HCT116 (cell line): ENCODE measurements around the gene KDM3B. TPM values are rescaled to one million over a fixed set of nuclear protein-coding genes. Genes with fewer than 3 reads are reported as not detected.

Experiments used
- ATAC-seq: fragments of 200-7000 bp; cut with Tn5 transposase; 2 replicates; pipeline ENCODE4 v1.9.1; 2020; ENCODE audit warnings: mild to moderate bottlenecking, moderate library complexity
- BruUV-seq: library from RNA; stranded (reverse); fragments of 400-500 nt; replicated peaks from 2 replicates; lab custom pipeline; 2021; lab: Mats Ljungman, UMichigan
- CTCF ChIA-PET: fragments of 300-600 bp; sonication (Branson Sonifier 250); formaldehyde crosslinking; loops from one replicate; lab custom pipeline; 2021; ENCODE audit warnings: antibody characterized with exemption; lab: Charles Lee
- POLR2A ChIA-PET: fragments of 300-600, 350-600 bp; sonication (Branson Sonifier 250); formaldehyde crosslinking; loops from one replicate; lab custom pipeline; 2021; ENCODE audit warnings: antibody characterized with exemption; lab: Charles Lee
- RAD21 ChIA-PET, 2 experiments: fragments of 300-600 bp; sonication (Branson Sonifier 250); formaldehyde crosslinking; loops; one replicate each; lab custom pipeline; 2023; ENCODE audit warnings: low total read pairs in 2 of 2; ENCODE audit not compliant: uncharacterized antibody in 2 of 2, unreplicated experiment in 2 of 2, low non-redundant PET in 1 of 2; lab: Charles Lee
- DNase-seq: peaks from one replicate; pipeline ENCODE4 v3.0.0-alpha.2; 2010; ENCODE audit warnings: low read depth, low spot score
- H2AFZ ChIP-seq: fragments of 200-600 bp; shearing (Covaris generic), sonication (generic); 2 replicates; pipeline ENCODE4 v1.6.1; 2017; ENCODE audit warnings: low read depth, mixed run types, mixed read lengths, antibody characterized with exemption, low read length; ENCODE audit not compliant: poor library complexity, severe bottlenecking
- H3K27ac ChIP-seq: 2 replicates; pipeline ENCODE4 v1.5.1; 2012; ENCODE audit warnings: low read depth, low read length
- H3K27me3 ChIP-seq: fragments of 200-600 bp; sonication (generic); 2 replicates; pipeline ENCODE4 v1.6.1; 2016; ENCODE audit warnings: mixed run types, low read length, mixed read lengths; ENCODE audit not compliant: insufficient read depth
- H3K36me3 ChIP-seq, 2 experiments: fragments of 200-500 bp in 1 of 2; fragments of 200-600 bp in 1 of 2; sonication (Bioruptor generic) in 1 of 2; sonication (generic) in 1 of 2; 2 replicates each; pipeline versions ENCODE4 v1.5.1 to v1.6.1; 2014 to 2016; ENCODE audit warnings: low read length in 2 of 2, inconsistent platforms in 1 of 2, mixed read lengths in 1 of 2, mixed run types in 1 of 2; ENCODE audit not compliant: insufficient read depth in 2 of 2, control insufficient read depth in 1 of 2
- H3K4me1 ChIP-seq, 2 experiments: fragments of 200-600 bp in 1 of 2; sonication (generic) in 1 of 2; 2 replicates each; pipeline versions ENCODE4 v1.5.1 to v1.6.1; 2012 to 2017; ENCODE audit warnings: low read length in 2 of 2, inconsistent platforms in 1 of 2, mild to moderate bottlenecking in 1 of 2, mixed read lengths in 1 of 2, mixed run types in 1 of 2, moderate library complexity in 1 of 2; ENCODE audit not compliant: insufficient read depth in 2 of 2, control insufficient read depth in 1 of 2
- H3K4me2 ChIP-seq: fragments of 200-600 bp; sonication (generic); 2 replicates; pipeline ENCODE4 v1.6.1; 2017; ENCODE audit warnings: mixed run types, low read length, mixed read lengths
- H3K4me3 ChIP-seq, 2 experiments: fragments of 200-600 bp in 1 of 2; sonication (generic) in 1 of 2; replicated peaks in 1 of 2; 2 replicates each; pipeline ENCODE4 v1.5.1; 2011 to 2016; ENCODE audit warnings: low read length in 2 of 2, control low read depth in 1 of 2, low read depth in 1 of 2, mild to moderate bottlenecking in 1 of 2, mixed read lengths in 1 of 2, mixed run types in 1 of 2
- H3K79me2 ChIP-seq: fragments of 200-600 bp; sonication (generic); 2 replicates; pipeline ENCODE4 v1.6.1; 2017; ENCODE audit warnings: mild to moderate bottlenecking, mixed run types, low read length, moderate library complexity, mixed read lengths; ENCODE audit not compliant: insufficient read depth
- H3K9ac ChIP-seq: fragments of 200-600 bp; sonication (generic); 2 replicates; pipeline ENCODE4 v1.6.1; 2016; ENCODE audit warnings: low read length, mixed read lengths
- H3K9me2 ChIP-seq: fragments of 200-600 bp; sonication (generic), shearing (Covaris generic); 2 replicates; pipeline ENCODE4 v1.6.1; 2017; ENCODE audit warnings: mixed run types, mild to moderate bottlenecking, moderate library complexity; ENCODE audit not compliant: insufficient read depth
- H3K9me3 ChIP-seq, 2 experiments: fragments of 200-500 bp in 1 of 2; fragments of 200-600 bp in 1 of 2; sonication (Bioruptor generic) in 1 of 2; sonication (generic) in 1 of 2; 2 replicates each; pipeline ENCODE4 v1.6.1; 2014 to 2017; ENCODE audit warnings: low read length in 2 of 2, mixed read lengths in 2 of 2, inconsistent platforms in 1 of 2, low read depth in 1 of 2, mild to moderate bottlenecking in 1 of 2, mixed run types in 1 of 2, moderate library complexity in 1 of 2; ENCODE audit not compliant: control insufficient read depth in 1 of 2, insufficient read depth in 1 of 2
- H4K20me1 ChIP-seq: fragments of 200-600 bp; sonication (generic), shearing (Covaris generic); 2 replicates; pipeline ENCODE4 v1.6.1; 2017; ENCODE audit warnings: mixed run types, mild to moderate bottlenecking, moderate library complexity; ENCODE audit not compliant: insufficient read depth
- CTCF ChIP-seq, 3 experiments: fragments of 200-600 bp in 1 of 3; sonication (generic) in 1 of 3; IDR thresholded peaks in 2 of 3; conservative IDR thresholded peaks in 1 of 3; 2 replicates each; pipeline ENCODE4 v1.5.1; 2012 to 2017; ENCODE audit warnings: low read depth in 2 of 3, low read length in 2 of 3, antibody characterized with exemption in 1 of 3, borderline replicate concordance in 1 of 3, control low read depth in 1 of 3, mild to moderate bottlenecking in 1 of 3, mixed read lengths in 1 of 3, mixed run types in 1 of 3, moderate library complexity in 1 of 3; ENCODE audit not compliant: insufficient read depth in 1 of 3
- ELF1 ChIP-seq: IDR thresholded peaks from 2 replicates; pipeline ENCODE4 v1.6.1; 2012; ENCODE audit warnings: low read depth, borderline replicate concordance
- MAX ChIP-seq: IDR thresholded peaks from 2 replicates; pipeline ENCODE4 v1.6.1; 2012
- SP1 ChIP-seq: IDR thresholded peaks from 2 replicates; pipeline ENCODE4 v1.6.1; 2012; ENCODE audit warnings: low read depth
- SRF ChIP-seq: IDR thresholded peaks from 2 replicates; pipeline ENCODE4 v1.6.1; 2012; ENCODE audit warnings: low read depth
- TCF7L2 ChIP-seq: IDR thresholded peaks from 2 replicates; pipeline ENCODE4 v1.7.0; 2011; ENCODE audit warnings: borderline replicate concordance, inconsistent platforms; ENCODE audit not compliant: insufficient read depth, insufficient read length; ENCODE audit errors: extremely low read depth
- YY1 ChIP-seq: IDR thresholded peaks from 2 replicates; pipeline ENCODE4 v1.6.1; 2011; ENCODE audit warnings: low read length, low read depth, moderate library complexity, mild to moderate bottlenecking; ENCODE audit not compliant: insufficient replicate concordance; ENCODE audit errors: extremely low read depth
- ZBTB33 ChIP-seq: IDR thresholded peaks from 2 replicates; pipeline ENCODE4 v1.6.1; 2011; ENCODE audit warnings: mild to moderate bottlenecking, low read length, moderate library complexity; ENCODE audit not compliant: insufficient replicate concordance; ENCODE audit errors: extremely low read depth
- ZFX ChIP-seq: fragments of 450-650 bp; IDR thresholded peaks from 2 replicates; pipeline ENCODE4 v1.6.1; 2017
- ZNF274 ChIP-seq: fragments of 200-500 bp; sonication (Bioruptor generic); IDR thresholded peaks from 2 replicates; pipeline ENCODE4 v1.6.1; 2014; ENCODE audit warnings: mild to moderate bottlenecking, low read depth, low read length, inconsistent platforms
- intact Hi-C: fragments of 100-400 bp; cut with micrococcal nuclease; formaldehyde crosslinking; loops from 2 replicates; pipeline ENCODE4 v1.10.0; 2022
- total RNA-seq: library from RNA; stranded (reverse); gene quantifications from one replicate; pipeline ENCODE4 v1.2.1, GENCODE V29; 2021; ENCODE audit not compliant: unreplicated experiment

The KDM3B gene
- total RNA-seq, 1 experiment from 2014 or later, result 65.1 TPM

GRCh38 chr5:138460032-138460693 lies 107.7 kb downstream of the KDM3B start:
- intact Hi-C loops, result no loop called here
- DNase-seq, result no peak

More at GRCh38 chr5:138460032-138460693, 107.7 kb downstream of the KDM3B start:
- H3K36me3 ChIP-seq, result no peaks in the 10 kb centered on the region
- peaks cover 0 to 25% of the 10 kb centered on the region in 2 experiments; a peak in 3 of 4 replicates for H3K4me1 ChIP-seq
- no peak overlapping the region for H2AFZ ChIP-seq
- ChIA-PET CTCF (interaction anchor here (1.3 kb wide), 1 partner anchor 44 kb away, joined by 3 read pairs; no protein-coding TSS in a partner anchor), POLR2A (no interaction called here), RAD21 (no interaction called here)
- no peak for ATAC-seq
- BruUV-seq, result no TSS peak
- no peak overlapping the region for H3K9ac ChIP-seq
- H3K4me3 ChIP-seq, result no peak overlapping the region
- no peak overlapping the region for H3K4me2 ChIP-seq
- H3K27me3 ChIP-seq, result no peaks in the 10 kb centered on the region
- no peaks in the 10 kb centered on the region for H4K20me1 ChIP-seq
- TF ChIP-seq MAX, result no peak
- no peak for TF ChIP-seq TCF7L2
- TF ChIP-seq SRF, result no peak
- no peak for TF ChIP-seq ELF1
- no peak for TF ChIP-seq ZBTB33
- no peak for TF ChIP-seq CTCF (IDR thresholded peaks at IDR 0.05 in 2 of 3, conservative IDR thresholded peaks at IDR 0.05 in 1 of 3; ENCODE audit: borderline replicate concordance in 1 of 3, insufficient read depth in 1 of 3, low read depth in 2 of 3, low read length in 2 of 3)
- TF ChIP-seq SP1, result no peak
- TF ChIP-seq ZNF274, result no peak
- no peak for TF ChIP-seq ZFX
- no peak for TF ChIP-seq YY1
- H3K79me2 ChIP-seq, result no peaks in the 10 kb centered on the region
- H3K27ac ChIP-seq, result no peak overlapping the region
- no peaks in the 10 kb centered on the region for H3K9me3 ChIP-seq
- H3K9me2 ChIP-seq, result no peaks in the 10 kb centered on the region
